Mucosa of rectum (tissue), 2 donors: ENCODE measurements around the gene ANKRD45.
"Not testable (repeated sequence)": the region's sequence is repeated elsewhere in the genome, so short reads cannot be mapped to it uniquely, and the experiment has no call there.

Source experiments
- H3K27ac ChIP-seq, 2 donors: one replicate each; pipeline ENCODE4 v1.7.0; 2013; ENCODE audit warnings: inconsistent platforms in 2 of 2, low read depth in 2 of 2, low read length in 2 of 2
- H3K27me3 ChIP-seq, 2 donors: one replicate each; pipeline ENCODE4 v1.7.0; 2013; ENCODE audit warnings: low read length in 2 of 2; ENCODE audit not compliant: control insufficient read depth in 2 of 2, insufficient read depth in 2 of 2
- H3K36me3 ChIP-seq, 2 donors: one replicate each; pipeline ENCODE4 v1.7.0; 2013; ENCODE audit warnings: low read length in 2 of 2; ENCODE audit not compliant: control insufficient read depth in 2 of 2, insufficient read depth in 2 of 2
- H3K4me1 ChIP-seq, 2 donors: one replicate each; pipeline ENCODE4 v1.7.0; 2013; ENCODE audit warnings: low read length in 2 of 2, mild to moderate bottlenecking in 1 of 2; ENCODE audit not compliant: control insufficient read depth in 2 of 2, insufficient read depth in 2 of 2
- H3K4me3 ChIP-seq, 2 donors: one replicate each; pipeline ENCODE4 v1.7.0; 2013; ENCODE audit warnings: low read length in 2 of 2
- H3K9ac ChIP-seq, 2 donors: one replicate each; pipeline ENCODE4 v1.7.0; 2013; ENCODE audit warnings: low read length in 2 of 2, low read depth in 1 of 2, mild to moderate bottlenecking in 1 of 2
- H3K9me3 ChIP-seq, 2 donors: one replicate each; pipeline ENCODE4 v1.7.0; 2013; ENCODE audit warnings: low read length in 2 of 2; ENCODE audit not compliant: control insufficient read depth in 2 of 2
- donor health status: healthy.
- donor health status: Normal muscosa, but diverticular disease.

ANKRD45 gene

GRCh38 chr1:173688300-173688699 is 18.6 kb upstream of the ANKRD45 start:
- H3K36me3 ChIP-seq, result no peaks in the 10 kb centered on the region
- no peak overlapping the region for H3K9ac ChIP-seq
- peaks cover 0 to 6% of the 10 kb centered on the region in 2 donors for H3K4me1 ChIP-seq
- no peak overlapping the region for H3K4me3 ChIP-seq
- no peak overlapping the region for H3K27ac ChIP-seq
- H3K9me3 ChIP-seq, result no peaks in the 10 kb centered on the region
- H3K27me3 ChIP-seq, result no peaks in the 10 kb centered on the region

GRCh38 chr1:173685121-173685520 is 15.5 kb upstream of the ANKRD45 start:
- H3K36me3 ChIP-seq, H3K27ac ChIP-seq, H3K27me3 ChIP-seq, H3K4me3 ChIP-seq, H3K9ac ChIP-seq, H3K9me3 ChIP-seq, H3K4me1 ChIP-seq: not testable (repeated sequence)

GRCh38 chr1:173683838-173684237 is 14.2 kb upstream of the ANKRD45 start:
- not testable (repeated sequence) for H3K27me3 ChIP-seq, H3K36me3 ChIP-seq, H3K27ac ChIP-seq, H3K9me3 ChIP-seq, H3K4me3 ChIP-seq, H3K4me1 ChIP-seq, H3K9ac ChIP-seq

GRCh38 chr1:173682184-173682583 is 12.5 kb upstream of the ANKRD45 start:
- Histone ChIP-seq H3K4me3 (no peak overlapping the region), H3K4me1 (peaks cover 0 to 4% of the 10 kb centered on the region in 2 donors), H3K36me3 (no peaks in the 10 kb centered on the region), H3K27ac (no peak overlapping the region), H3K9me3 (no peaks in the 10 kb centered on the region), H3K9ac (no peak overlapping the region), H3K27me3 (no peaks in the 10 kb centered on the region)

GRCh38 chr1:173680152-173680551 is 10.5 kb upstream of the ANKRD45 start:
- not testable (repeated sequence) for H3K4me1 ChIP-seq, H3K27ac ChIP-seq, H3K4me3 ChIP-seq, H3K9me3 ChIP-seq, H3K36me3 ChIP-seq, H3K27me3 ChIP-seq, H3K9ac ChIP-seq

GRCh38 chr1:173674496-173674895 is 4.8 kb upstream of the ANKRD45 start:
- H3K36me3 ChIP-seq, H3K4me1 ChIP-seq, H3K27me3 ChIP-seq, H3K9ac ChIP-seq, H3K9me3 ChIP-seq, H3K27ac ChIP-seq, H3K4me3 ChIP-seq: not testable (repeated sequence)

- Histone ChIP-seq H3K9me3 (no peaks in the 10 kb centered on the region), H3K36me3 (no peaks in the 10 kb centered on the region), H3K9ac (no peak overlapping the region), H3K4me3 (no peak overlapping the region), H3K27ac (no peak overlapping the region), H3K4me1 (no peaks in the 10 kb centered on the region), H3K27me3 (peaks cover 9 to 21% of the 10 kb centered on the region in 2 donors)
Observed at GRCh38 chr1:173666646-173667045, 3.0 kb downstream of the ANKRD45 start.

- Histone ChIP-seq H3K27ac (no peak overlapping the region), H3K9me3 (no peaks in the 10 kb centered on the region), H3K4me3 (no peak overlapping the region), H3K27me3 (peaks cover 0 to 1% of the 10 kb centered on the region in 2 donors), H3K4me1 (no peaks in the 10 kb centered on the region), H3K36me3 (no peaks in the 10 kb centered on the region), H3K9ac (no peak overlapping the region)
Observed at GRCh38 chr1:173663159-173663558, 6.5 kb downstream of the ANKRD45 start.

- no peaks in the 10 kb centered on the region for H3K9me3 ChIP-seq
- no peak overlapping the region for H3K27ac ChIP-seq
- no peak overlapping the region for H3K4me3 ChIP-seq
- no peaks in the 10 kb centered on the region for H3K36me3 ChIP-seq
- H3K4me1 ChIP-seq, result no peaks in the 10 kb centered on the region
- H3K27me3 ChIP-seq, result no peaks in the 10 kb centered on the region
- H3K9ac ChIP-seq, result no peak overlapping the region
Observed at GRCh38 chr1:173661763-173662162, 7.9 kb downstream of the ANKRD45 start.

- no peaks in the 10 kb centered on the region for H3K27me3 ChIP-seq
- H3K36me3 ChIP-seq, result no peaks in the 10 kb centered on the region
- no peaks in the 10 kb centered on the region for H3K4me1 ChIP-seq
- no peak overlapping the region for H3K27ac ChIP-seq
- no peak overlapping the region for H3K9ac ChIP-seq
- no peak overlapping the region for H3K4me3 ChIP-seq
- no peaks in the 10 kb centered on the region for H3K9me3 ChIP-seq
Observed at GRCh38 chr1:173661271-173661670, 8.4 kb downstream of the ANKRD45 start.

GRCh38 chr1:173660306-173660705 is 9.3 kb downstream of the ANKRD45 start:
- no peak overlapping the region for H3K9ac ChIP-seq
- no peaks in the 10 kb centered on the region for H3K36me3 ChIP-seq
- H3K4me1 ChIP-seq, result no peaks in the 10 kb centered on the region
- no peak overlapping the region for H3K27ac ChIP-seq
- no peak overlapping the region for H3K4me3 ChIP-seq
- H3K27me3 ChIP-seq, result no peaks in the 10 kb centered on the region
- H3K9me3 ChIP-seq, result peaks cover 3% of the 10 kb centered on the region in 2 donors
